ENCODE measurements around the gene PROSER3. TPM values are rescaled to one million over a fixed set of nuclear protein-coding genes. Genes with fewer than 3 reads are reported as not detected.
A peak's percentile ranks its signal among the peaks of the same experiment; 100 is the strongest.

Gene PROSER3
- polyA plus RNA-seq, 1 experiment, result 5.2 TPM

GRCh38 chr19:35744430-35745327 is 13.3 kb upstream of the PROSER3 start:
- POLR2A ChIA-PET, result interaction anchor here (0.6 to 1.3 kb wide), 3 partner anchors 12 to 75 kb away, joined by 3 to 10 read pairs (median 7); partner anchors contain the start of genes HSPB6 and PROSER3
- CTCF ChIA-PET, result interaction anchor here (0.6 to 1.4 kb wide), 7 partner anchors 9 to 84 kb away, joined by 3 to 7 read pairs (median 4); no protein-coding TSS in a partner anchor
- peak; percentile 90 for DNase-seq (ENCODE audit: low read depth, low spot score)
- TF ChIP-seq CTCF (IDR thresholded peaks at IDR 0.05; ENCODE audit: low read depth, low read length), result peak; percentile 59
- Histone ChIP-seq H3K27ac (ENCODE audit: low read depth, low read length) (peak overlapping the region; percentile 99), H3K4me3 (ENCODE audit: low read depth, low read length) (peak overlapping the region; percentile 87), H3K27me3 (ENCODE audit: control insufficient read depth, insufficient read depth, low read length) (no peaks in the 10 kb centered on the region), H3K9me3 (ENCODE audit: control insufficient read depth, insufficient read depth, low read length) (no peaks in the 10 kb centered on the region; the same call in 1 of the 2 replicates)

GRCh38 chr19:35745328-35746086 is 12.5 kb upstream of the PROSER3 start, which contains the start of the genes PSENEN and U2AF1L4:
TSS of gene PSENEN (plus strand) at chr19:35745651. CDS start at chr19:35745931, 280 bp downstream.
TSS of gene U2AF1L4 (minus strand) at chr19:35745418. CDS start at chr19:35745391, 27 bp downstream.
- Histone ChIP-seq H3K27ac (ENCODE audit: low read depth, low read length) (peak within 1 kb of the TSS; percentile 99), H3K9me3 (ENCODE audit: control insufficient read depth, insufficient read depth, low read length) (no peaks in the 10 kb centered on the region; the same call in 1 of the 2 replicates), H3K4me3 (ENCODE audit: low read depth, low read length) (peak within 1 kb of the TSS; percentile 87), H3K27me3 (ENCODE audit: control insufficient read depth, insufficient read depth, low read length) (no peaks in the 10 kb centered on the region)
- peak; percentile 99 for DNase-seq (ENCODE audit: low read depth, low spot score)
- ChIA-PET CTCF (interaction anchor here (0.6 to 1.1 kb wide), 4 partner anchors 9 to 74 kb away, joined by 3 to 7 read pairs (median 4); no protein-coding TSS in a partner anchor), POLR2A (interaction anchor here (0.6 to 1.3 kb wide), 2 partner anchors 12 to 74 kb away, joined by 3 to 10 read pairs; partner anchors contain the start of genes HSPB6 and PROSER3)
- no peak for TF ChIP-seq CTCF (IDR thresholded peaks at IDR 0.05; ENCODE audit: low read depth, low read length)

- Histone ChIP-seq H3K4me3 (ENCODE audit: low read depth, low read length) (peak overlapping the region; percentile 85), H3K27ac (ENCODE audit: low read depth, low read length) (no peak overlapping the region), H3K9me3 (ENCODE audit: control insufficient read depth, insufficient read depth, low read length) (no peaks in the 10 kb centered on the region), H3K27me3 (ENCODE audit: control insufficient read depth, insufficient read depth, low read length) (no peaks in the 10 kb centered on the region)
- CTCF ChIA-PET, result interaction anchor here (1.1 kb wide), 1 partner anchor 52 kb away, joined by 4 read pairs; no protein-coding TSS in a partner anchor
- no peak for DNase-seq (ENCODE audit: low read depth, low spot score)
- no peak for TF ChIP-seq CTCF (IDR thresholded peaks at IDR 0.05; ENCODE audit: low read depth, low read length)
- POLR2A ChIA-PET, result interaction anchor here (1.3 kb wide), 1 partner anchor 11 kb away, joined by 10 read pairs; the partner anchor contains the start of genes HSPB6 and PROSER3
Observed at GRCh38 chr19:35746087-35746462, 11.9 kb upstream of the PROSER3 start.

- TF ChIP-seq CTCF (IDR thresholded peaks at IDR 0.05; ENCODE audit: low read depth, low read length), result no peak
- ChIA-PET POLR2A (no interaction called here), CTCF (no interaction called here)
- Histone ChIP-seq H3K9me3 (ENCODE audit: control insufficient read depth, insufficient read depth, low read length) (no peaks in the 10 kb centered on the region), H3K27me3 (ENCODE audit: control insufficient read depth, insufficient read depth, low read length) (no peaks in the 10 kb centered on the region), H3K27ac (ENCODE audit: low read depth, low read length) (no peak overlapping the region), H3K4me3 (ENCODE audit: low read depth, low read length) (peak overlapping the region; percentile 85)
- DNase-seq (ENCODE audit: low read depth, low spot score), result no peak
Observed at GRCh38 chr19:35746531-35746930, 11.4 kb upstream of the PROSER3 start.
